A549 (cell line): ENCODE results near the gene INTS14. TPM values are rescaled to one million over a fixed set of nuclear protein-coding genes. Genes with fewer than 3 reads are reported as not detected.
"Not testable (repeated sequence)": the region's sequence is repeated elsewhere in the genome, so short reads cannot be mapped to it uniquely, and the experiment has no call there.

Experiments
- ATAC-seq, 2 experiments: fragments of 200-7000 bp in 1 of 2; fragments of >200 bp in 1 of 2; cut with Nextera tagmentation in 1 of 2; cut with Tn5 transposase in 1 of 2; 3 replicates each; pipeline versions ENCODE4 v1.8.0 to v1.9.1; 2018 to 2020; ENCODE audit warnings: mild to moderate bottlenecking in 1 of 2, moderate library complexity in 1 of 2
- CTCF ChIA-PET: fragments of 300-600 bp; sonication (Branson Sonifier 250); formaldehyde crosslinking; extraction: SDS; loops from one replicate; lab custom pipeline; 2021; ENCODE audit warnings: antibody characterized with exemption, inconsistent platforms; lab: Yijun Ruan, JAX
- POLR2A ChIA-PET: fragments of 350-600 bp; formaldehyde crosslinking; extraction: SDS; loops from one replicate; lab custom pipeline; 2021; ENCODE audit warnings: antibody characterized with exemption, inconsistent platforms; lab: Yijun Ruan, JAX
- DNase-seq, 2 experiments: peaks; one replicate each; pipeline versions ENCODE4 v3.0.0 to v3.0.0-alpha.2; 2011 to 2016; ENCODE audit warnings: low read depth in 1 of 2, low spot score in 1 of 2
- FAIRE-seq: peaks from 2 replicates; lab custom pipeline; 2011; peaks lifted over from hg19 to GRCh38; lab: Jason Lieb, UNC
- H3K27ac ChIP-seq, 2 experiments: fragments of >200 bp; sonication (Bioruptor Twin); formaldehyde crosslinking; 3 replicates each; pipeline ENCODE4 v1.5.1; 2016 to 2017
- H3K4me1 ChIP-seq: fragments of >200 bp; sonication (Bioruptor Twin); formaldehyde crosslinking; 3 replicates; pipeline ENCODE4 v1.6.1; 2016
- H3K4me2 ChIP-seq: fragments of >200 bp; sonication (Bioruptor Twin); formaldehyde crosslinking; 3 replicates; pipeline ENCODE4 v1.6.1; 2016
- H3K4me3 ChIP-seq: fragments of >200 bp; sonication (Bioruptor Twin); formaldehyde crosslinking; 3 replicates; pipeline ENCODE4 v1.5.1; 2016
- H3K9me3 ChIP-seq: fragments of >200 bp; sonication (Bioruptor Twin); formaldehyde crosslinking; 3 replicates; pipeline ENCODE4 v1.6.1; 2016
- ATOH8 ChIP-seq: fragments of 250-450 bp; sonication (Bioruptor Pico); IDR thresholded peaks from 2 replicates; pipeline ENCODE4 v1.5.0; 2020; ENCODE audit warnings: low read depth, mild to moderate bottlenecking, moderate library complexity
- CBX8 ChIP-seq: fragments of 200-600 bp; sonication (generic); IDR thresholded peaks from 2 replicates; pipeline ENCODE4 v1.6.1; 2016
- E2F6 ChIP-seq: IDR thresholded peaks from 2 replicates; pipeline ENCODE4 v1.6.1; 2012; ENCODE audit warnings: low read depth, borderline replicate concordance
- ELK1 ChIP-seq: fragments of 150-350 bp; IDR thresholded peaks from 2 replicates; pipeline ENCODE4 v1.6.1; 2014; ENCODE audit warnings: low read depth, mild to moderate bottlenecking, low read length
- HES2 ChIP-seq: fragments of >200 bp; sonication (Bioruptor Twin); formaldehyde crosslinking; IDR thresholded peaks from 2 replicates; pipeline ENCODE4 v1.6.1; 2016
- HMGXB4 ChIP-seq: fragments of 250-450 bp; sonication (Bioruptor Pico); IDR thresholded peaks from 2 replicates; pipeline ENCODE4 v1.5.0; 2021; ENCODE audit warnings: mild to moderate bottlenecking, moderate library complexity, borderline replicate concordance
- KDM1A ChIP-seq: fragments of 200-600 bp; sonication (generic); IDR thresholded peaks from 2 replicates; pipeline ENCODE4 v1.6.1; 2016; ENCODE audit warnings: low read depth, mild to moderate bottlenecking
- KDM5A ChIP-seq: fragments of 200-600 bp; sonication (generic); IDR thresholded peaks from 2 replicates; pipeline ENCODE4 v1.6.1; 2016; ENCODE audit warnings: antibody characterized with exemption, mild to moderate bottlenecking
- NFE2L2 ChIP-seq: fragments of 150-350 bp; conservative IDR thresholded peaks from 2 replicates; pipeline ENCODE4 v1.6.1; 2014; ENCODE audit warnings: low read length
- NR3C1 ChIP-seq: fragments of >200 bp; sonication (Bioruptor Twin); formaldehyde crosslinking; IDR thresholded peaks from 3 replicates; pipeline ENCODE4 v1.6.1; 2017
- RARB ChIP-seq: fragments of 250-450 bp; sonication (Bioruptor Pico); IDR thresholded peaks from 2 replicates; pipeline ENCODE4 v1.8.0; 2021; ENCODE audit warnings: mild to moderate bottlenecking, moderate library complexity
- REST ChIP-seq: fragments of 200-600 bp; sonication (generic); IDR thresholded peaks from 2 replicates; pipeline ENCODE4 v1.6.1; 2016; ENCODE audit warnings: antibody characterized with exemption, mild to moderate bottlenecking, moderate library complexity
- WGBS: methylation state at CpG from one replicate; pipeline ENCODE4 v1.1.6; 2017; ENCODE audit errors: missing lambda C conversion rate; 5-methylcytosine and 5-hydroxymethylcytosine counted together
- polyA plus RNA-seq, 4 experiments: library from polyadenylated mRNA; depleted of rRNA in 3 of 4; stranded (reverse); fragments of >200 nt; fragmentation: RNase III in 1 of 4; extraction: RNeasy Plus Mini Kit Qiagen cat#74134 plus additional on column Dnase treatment in 1 of 4; gene quantifications; 2 replicates in 3 of 4; 3 replicates in 1 of 4; pipeline ENCODE4 v1.2.3, GENCODE V29; 2011 to 2017

INTS14 gene
- polyA plus RNA-seq, 2 of the 4 experiments (the other 2 are of a cell fraction) = 38.1 to 82.1 TPM

- Histone ChIP-seq H3K27ac (no peak overlapping the region), H3K4me3 (no peak overlapping the region), H3K4me1 (0 out of 3 replicates have a peak, but pooled peaks cover 2% of the 10 kb centered on the region), H3K9me3 (no peaks in the 10 kb centered on the region), H3K4me2 (no peak overlapping the region)
- CTCF ChIA-PET = interaction anchor here (1.2 kb wide), 1 partner anchor 34 kb away, joined by 4 read pairs; the partner anchor contains the start of gene DPP8
- 72% methylated on average over 2 of the region's 2 CpGs for WGBS
- POLR2A ChIA-PET = interaction anchor here (1.0 kb wide), 1 partner anchor 60 kb away, joined by 3 read pairs; no protein-coding TSS in a partner anchor
- FAIRE-seq = no peak
- no peak for TF ChIP-seq NR3C1
- TF ChIP-seq NFE2L2 = 0 out of 2 replicates have a peak, but pooled peaks have one; percentile 26
- ATAC-seq = peak; percentile 50 to 51; a peak in 3 of 6 replicates
- no peak for DNase-seq
Observed at GRCh38 chr15:65551183-65551582, 59.7 kb downstream of the INTS14 start.

GRCh38 chr15:65550681-65551098, 60.2 kb downstream of the INTS14 start:
- Histone ChIP-seq H3K27ac (no peak overlapping the region), H3K4me1 (0 out of 3 replicates have a peak, but pooled peaks cover 2% of the 10 kb centered on the region), H3K9me3 (no peaks in the 10 kb centered on the region)
- 87% methylated on average over 3 of the region's 3 CpGs for WGBS
- POLR2A ChIA-PET = no interaction called here
- peak; percentile 31 to 42; a peak in 2 of 6 replicates for ATAC-seq
- no peak for DNase-seq
- TF ChIP-seq HES2 (no peak), RARB (CRISPR knock-in tag) (no peak), ATOH8 (CRISPR knock-in tag) (no peak), CBX8 (no peak), ELK1 (no peak), KDM1A (no peak), KDM5A (no peak), E2F6 (no peak)
- TF ChIP-seq, all 56 proteins: peak for 0
- CTCF ChIA-PET = interaction anchor here (1.2 to 1.3 kb wide), 2 partner anchors 8 to 34 kb away, joined by 4 to 5 read pairs; partner anchors contain the start of gene DPP8
- Histone ChIP-seq H3K4me3 (no peak overlapping the region), H3K4me2 (no peak overlapping the region)
- no peak for FAIRE-seq

GRCh38 chr15:65549288-65549687, 61.6 kb downstream of the INTS14 start:
- H3K27ac ChIP-seq, H3K4me1 ChIP-seq, H3K4me3 ChIP-seq, DNase-seq, ATAC-seq, H3K9me3 ChIP-seq, H3K4me2 ChIP-seq, FAIRE-seq: not testable (repeated sequence)
- CTCF ChIA-PET = interaction anchor here (0.6 to 1.7 kb wide), 12 partner anchors 8 to 948 kb away, joined by 3 to 9 read pairs (median 4); partner anchors contain the start of genes INTS14, RAB11A and SNAPC5
- 94% methylated on average over 9 of the region's 9 CpGs for WGBS
- POLR2A ChIA-PET = interaction anchor here (0.7 kb wide), 1 partner anchor 28 kb away, joined by 5 read pairs; no protein-coding TSS in a partner anchor

- H3K4me1 ChIP-seq = 0 out of 3 replicates have a peak, but pooled peaks cover 2% of the 10 kb centered on the region
- CTCF ChIA-PET = no interaction called here
- FAIRE-seq = no peak
- DNase-seq = no peak
- no peak overlapping the region for H3K4me3 ChIP-seq
- H3K4me2 ChIP-seq = no peak overlapping the region
- no peak for ATAC-seq
- H3K9me3 ChIP-seq = no peaks in the 10 kb centered on the region
- no peak overlapping the region for H3K27ac ChIP-seq
- POLR2A ChIA-PET = no interaction called here
- TF ChIP-seq HMGXB4 (CRISPR knock-in tag) = no peak
- no peak for TF ChIP-seq E2F6
- no peak for TF ChIP-seq REST
- TF ChIP-seq, all 56 proteins: peak for 0
Observed at GRCh38 chr15:65547841-65548240, 63.1 kb downstream of the INTS14 start.
